Hepatocyte (in vitro differentiated cells): ENCODE measurements around the gene INS.

Source experiments
- CTCF ChIP-seq: fragments of 200-600 bp; sonication (generic); IDR thresholded peaks from 2 replicates; pipeline ENCODE4 v1.5.1; 2016; ENCODE audit warnings: antibody characterized with exemption, mild to moderate bottlenecking; ENCODE audit not compliant: poor library complexity
- EZH2 ChIP-seq: fragments of 200-600 bp; sonication (generic); IDR thresholded peaks from 2 replicates; pipeline ENCODE4 v1.6.1; 2016; ENCODE audit warnings: antibody characterized with exemption, mild to moderate bottlenecking, borderline replicate concordance

DNA sequence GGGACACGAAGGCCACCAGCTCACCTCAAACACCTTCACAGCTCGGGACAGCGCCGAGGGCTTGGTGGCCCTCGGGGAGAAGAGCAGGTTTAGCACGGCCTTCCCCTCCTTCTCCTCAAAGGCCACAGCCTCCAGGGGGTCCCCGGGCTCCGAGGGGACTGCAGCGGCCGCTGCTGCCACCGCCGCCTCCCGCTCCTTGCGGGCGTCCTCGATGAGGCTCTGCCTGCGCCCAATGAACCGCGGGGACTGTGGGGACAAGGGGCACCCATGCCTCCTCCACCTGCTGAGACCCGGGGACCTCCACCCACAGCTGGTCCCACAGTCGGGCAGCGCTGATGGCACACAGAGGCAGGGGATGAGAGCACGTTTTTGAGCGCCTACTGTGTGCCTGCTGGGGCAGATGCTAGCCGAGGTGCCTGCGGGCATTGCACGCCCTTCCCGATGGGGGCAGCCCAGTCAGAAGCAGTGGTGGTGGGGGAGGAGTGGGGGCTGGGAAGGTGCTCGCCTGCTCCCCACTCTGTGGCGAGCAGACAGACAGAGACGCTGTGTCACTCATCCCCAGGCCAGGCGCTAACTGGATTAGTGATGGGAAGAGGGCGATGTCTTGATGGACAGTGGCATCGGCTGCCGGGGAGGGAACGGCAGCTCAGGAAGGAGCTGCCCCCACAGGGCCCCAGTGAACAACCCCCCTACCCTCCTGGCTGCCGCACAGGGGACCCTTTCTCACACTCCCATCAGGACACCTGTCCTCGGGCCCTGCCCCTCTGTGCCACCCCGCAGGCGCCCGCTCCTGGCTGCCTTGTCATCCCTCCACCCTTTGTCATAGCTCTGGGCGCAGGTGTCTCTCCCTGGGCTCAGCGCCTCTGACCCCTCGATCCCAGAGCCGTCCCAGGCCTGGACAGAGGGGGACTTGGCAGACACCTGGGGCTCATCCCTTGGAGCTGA, 8.9 kb upstream of the INS start:
- TF ChIP-seq CTCF (no peak), EZH2 (no peak)
